GM21737 (cell line): ENCODE measurements around the gene RAB17.
A peak's percentile ranks its signal among the peaks of the same experiment; 100 is the strongest.

Experiments
- ATAC-seq: cut with Tn5 transposase; IDR thresholded peaks from one replicate; pipeline ENCODE4 v1.9.1; 2021; ENCODE audit warnings: mild to moderate bottlenecking, moderate library complexity; ENCODE audit not compliant: unreplicated experiment

Gene RAB17

GRCh38 chr2:237540223-237540775 is 50.2 kb downstream of the RAB17 start:
- no peak for ATAC-seq

GRCh38 chr2:237539681-237540080 is 50.9 kb downstream of the RAB17 start:
- no peak for ATAC-seq

- no peak for ATAC-seq
Observed at GRCh38 chr2:237538901-237539300, 51.6 kb downstream of the RAB17 start.

GRCh38 chr2:237538001-237538720 is 52.4 kb downstream of the RAB17 start:
- no peak for ATAC-seq

GRCh38 chr2:237536617-237537016 is 53.9 kb downstream of the RAB17 start:
- no peak for ATAC-seq

- ATAC-seq, result no peak
Observed at GRCh38 chr2:237536083-237536415, 54.5 kb downstream of the RAB17 start.

GRCh38 chr2:237535385-237536082 is 55.0 kb downstream of the RAB17 start:
- ATAC-seq, result no peak

- no peak for ATAC-seq
Observed at GRCh38 chr2:237534380-237534779, 56.2 kb downstream of the RAB17 start.

- no peak for ATAC-seq
Observed at GRCh38 chr2:237533668-237534161, 56.8 kb downstream of the RAB17 start.

- ATAC-seq, result no peak
Observed at GRCh38 chr2:237532160-237532559, 58.4 kb downstream of the RAB17 start.

- ATAC-seq, result peak; percentile 50
Observed at GRCh38 chr2:237530472-237531433, 59.8 kb downstream of the RAB17 start.

GRCh38 chr2:237529452-237530402 is 60.8 kb downstream of the RAB17 start:
- peak; percentile 80 for ATAC-seq

GRCh38 chr2:237527766-237528165 is 62.8 kb downstream of the RAB17 start:
- no peak for ATAC-seq

GRCh38 chr2:237527233-237527632 is 63.3 kb downstream of the RAB17 start:
- ATAC-seq, result no peak

GRCh38 chr2:237525559-237526157 is 64.9 kb downstream of the RAB17 start:
- no peak for ATAC-seq

GRCh38 chr2:237524631-237525030 is 65.9 kb downstream of the RAB17 start:
- ATAC-seq, result no peak
